Inferior parietal cortex (tissue), 1 donor: ENCODE measurements around the gene NEIL1.
A peak's percentile ranks its signal among the peaks of the same experiment; 100 is the strongest.
"Not testable (repeated sequence)": the region's sequence is repeated elsewhere in the genome, so short reads cannot be mapped to it uniquely, and the experiment has no call there.

ENCODE experiments used
- DNase-seq: peaks from one replicate; pipeline ENCODE4 v3.0.0-alpha.2; 2016; ENCODE audit errors: extremely low spot score

Gene NEIL1

GRCh38 chr15:75346796-75347221 lies at the start of gene NEIL1:
NEIL1 (plus strand) TSS chr15:75347039; CDS start chr15:75348906, 1,867 bp downstream.
- peak; percentile 41 for DNase-seq

GRCh38 chr15:75298541-75299310 lies 48.1 kb upstream of the NEIL1 start:
- not testable (repeated sequence) for DNase-seq

GRCh38 chr15:75299311-75299688 lies 47.5 kb upstream of the NEIL1 start:
- not testable (repeated sequence) for DNase-seq

GRCh38 chr15:75300026-75300425 lies 46.8 kb upstream of the NEIL1 start:
- not testable (repeated sequence) for DNase-seq

GRCh38 chr15:75302318-75302717 lies 44.5 kb upstream of the NEIL1 start:
- no peak for DNase-seq

- not testable (repeated sequence) for DNase-seq
These were observed 44.1 kb upstream of the NEIL1 start for GRCh38 chr15:75302753-75303152.

- no peak for DNase-seq
These were observed 40.7 kb upstream of the NEIL1 start for GRCh38 chr15:75306188-75306587.

GRCh38 chr15:75307778-75308390 lies 39.0 kb upstream of the NEIL1 start:
- peak; percentile 2 for DNase-seq

GRCh38 chr15:75309711-75310110 lies 37.1 kb upstream of the NEIL1 start:
- DNase-seq = no peak

GRCh38 chr15:75312548-75312947 lies 34.3 kb upstream of the NEIL1 start:
- not testable (repeated sequence) for DNase-seq

- no peak for DNase-seq
These were observed 33.6 kb upstream of the NEIL1 start for GRCh38 chr15:75313116-75313845.

GRCh38 chr15:75314552-75315290 lies 32.1 kb upstream of the NEIL1 start:
- no peak for DNase-seq

- not testable (repeated sequence) for DNase-seq
These were observed 27.5 kb upstream of the NEIL1 start for GRCh38 chr15:75319231-75319897.

GRCh38 chr15:75321711-75322110 lies 25.1 kb upstream of the NEIL1 start:
- no peak for DNase-seq

GRCh38 chr15:75325922-75326321 lies 20.9 kb upstream of the NEIL1 start:
- DNase-seq = no peak

- no peak for DNase-seq
These were observed 19.8 kb upstream of the NEIL1 start for GRCh38 chr15:75327005-75327404.

GRCh38 chr15:75327491-75327890 lies 19.3 kb upstream of the NEIL1 start:
- no peak for DNase-seq

GRCh38 chr15:75328493-75329314 lies 18.1 kb upstream of the NEIL1 start:
- DNase-seq = no peak

GRCh38 chr15:75329571-75329970 lies 17.3 kb upstream of the NEIL1 start:
- no peak for DNase-seq

- not testable (repeated sequence) for DNase-seq
These were observed 14.7 kb upstream of the NEIL1 start for GRCh38 chr15:75332093-75332492.
